Endothelial cell (in vitro differentiated cells): ENCODE results near the gene WSCD1. TPM values are rescaled to one million over a fixed set of nuclear protein-coding genes. Genes with fewer than 3 reads are reported as not detected.

Experiments
- DNase-seq: peaks from one replicate; pipeline ENCODE4 v3.0.0; 2021; ENCODE audit warnings: low spot score
- H3K27ac Mint-ChIP-seq: one replicate; pipeline ENCODE4 v1.8.0; 2021; ENCODE audit warnings: mixed read lengths, inconsistent platforms; ENCODE audit not compliant: unreplicated experiment
- H3K27me3 Mint-ChIP-seq: one replicate; pipeline ENCODE4 v1.8.0; 2021; ENCODE audit warnings: mild to moderate bottlenecking, moderate library complexity, mixed read lengths, inconsistent platforms; ENCODE audit not compliant: unreplicated experiment
- H3K36me3 Mint-ChIP-seq: one replicate; pipeline ENCODE4 v1.8.0; 2021; ENCODE audit warnings: mild to moderate bottlenecking, low read depth, mixed read lengths, inconsistent platforms; ENCODE audit not compliant: unreplicated experiment
- H3K4me1 Mint-ChIP-seq: one replicate; pipeline ENCODE4 v1.8.0; 2021; ENCODE audit warnings: mild to moderate bottlenecking, mixed read lengths, inconsistent platforms; ENCODE audit not compliant: unreplicated experiment
- H3K4me3 Mint-ChIP-seq: one replicate; pipeline ENCODE4 v1.8.0; 2021; ENCODE audit warnings: mild to moderate bottlenecking, mixed read lengths, inconsistent platforms; ENCODE audit not compliant: unreplicated experiment
- H3K9me3 Mint-ChIP-seq: one replicate; pipeline ENCODE4 v1.8.0; 2021; ENCODE audit warnings: mixed read lengths, inconsistent platforms; ENCODE audit not compliant: unreplicated experiment
- CTCF ChIP-seq: fragments of 200-600 bp; sonication (generic); IDR thresholded peaks from one replicate; pipeline ENCODE4 v1.5.0; 2021; ENCODE audit warnings: antibody characterized with exemption; ENCODE audit not compliant: unreplicated experiment
- total RNA-seq: library from RNA; stranded (reverse); fragmentation: NEBNext Ultra II Directional; extraction: Animal tissue kit (Norgen Biotek cat#: 25700); gene quantifications from one replicate; pipeline ENCODE4 v1.2.1, GENCODE V29; 2021; ENCODE audit not compliant: unreplicated experiment

WSCD1 gene
- total RNA-seq, 1 donor from 2014 or later = 43.9 TPM

DNA sequence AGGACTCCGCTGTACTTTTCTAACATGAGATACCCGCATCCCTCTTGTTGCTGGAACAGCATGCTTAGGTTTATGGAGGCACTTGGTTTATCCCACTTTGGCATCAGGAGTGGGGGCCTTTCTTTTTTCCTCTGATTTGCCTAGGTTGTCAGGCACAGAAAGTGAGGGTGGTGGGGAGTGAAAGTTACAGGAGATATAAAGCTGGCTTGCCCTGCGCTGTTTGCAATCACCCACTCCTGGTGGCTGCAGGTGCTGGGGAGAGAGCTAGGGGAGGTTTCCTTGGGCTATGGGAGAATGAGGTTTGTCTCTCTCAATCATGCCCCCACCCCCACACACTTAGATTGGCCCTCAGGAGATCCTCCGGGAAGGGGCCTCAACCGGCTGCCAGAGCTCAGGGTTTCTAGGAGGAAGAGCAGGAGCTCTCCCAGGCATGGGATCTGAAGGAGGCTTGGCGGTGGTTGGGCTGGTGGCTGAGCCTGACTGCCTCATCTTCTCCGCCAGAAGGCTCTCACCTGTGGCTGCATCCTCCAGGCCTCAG lies 1.4 kb downstream of the WSCD1 start:
- no peak overlapping the region for H3K27ac Mint-ChIP-seq
- H3K9me3 Mint-ChIP-seq = no peaks in the 10 kb centered on the region
- H3K27me3 Mint-ChIP-seq = peaks cover 12% of the 10 kb centered on the region
- DNase-seq = no peak
- H3K36me3 Mint-ChIP-seq = peaks cover 8% of the 10 kb centered on the region
- no peak for TF ChIP-seq CTCF
- peaks cover 10% of the 10 kb centered on the region for H3K4me1 Mint-ChIP-seq
- peak overlapping the region; percentile 87 for H3K4me3 Mint-ChIP-seq

GRCh38 chr17:6072157-6072556 lies 2.0 kb downstream of the WSCD1 start:
- no peak for DNase-seq
- TF ChIP-seq CTCF = no peak
- H3K9me3 Mint-ChIP-seq = no peaks in the 10 kb centered on the region
- peak overlapping the region; percentile 56 for H3K4me3 Mint-ChIP-seq
- H3K27me3 Mint-ChIP-seq = peaks cover 12% of the 10 kb centered on the region
- H3K36me3 Mint-ChIP-seq = peaks cover 8% of the 10 kb centered on the region
- H3K4me1 Mint-ChIP-seq = peaks cover 10% of the 10 kb centered on the region
- no peak overlapping the region for H3K27ac Mint-ChIP-seq

DNA sequence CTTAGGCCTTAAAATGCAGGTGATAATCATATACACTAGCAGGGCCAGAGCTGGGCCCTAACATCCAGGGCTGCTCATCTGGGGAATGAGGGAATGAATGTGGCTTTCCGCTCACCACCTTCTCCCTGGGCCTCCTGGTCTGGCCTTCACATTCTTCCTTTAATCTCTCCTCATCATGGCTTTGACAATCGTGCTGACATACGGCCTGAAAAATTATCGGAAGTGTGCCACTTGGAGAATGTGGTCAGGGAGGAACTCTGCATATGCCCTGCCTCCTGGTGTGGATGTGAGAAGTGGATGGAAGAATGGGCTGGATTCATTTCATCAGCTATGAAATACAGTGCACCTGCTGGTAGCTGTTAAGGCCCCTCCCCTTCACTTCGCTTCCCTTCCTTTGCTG lies 2.4 kb downstream of the WSCD1 start:
- H3K27me3 Mint-ChIP-seq = peaks cover 12% of the 10 kb centered on the region
- H3K27ac Mint-ChIP-seq = no peak overlapping the region
- H3K36me3 Mint-ChIP-seq = peaks cover 8% of the 10 kb centered on the region
- no peaks in the 10 kb centered on the region for H3K9me3 Mint-ChIP-seq
- no peak overlapping the region for H3K4me3 Mint-ChIP-seq
- peaks cover 10% of the 10 kb centered on the region for H3K4me1 Mint-ChIP-seq
- TF ChIP-seq CTCF = no peak
- DNase-seq = no peak

- no peaks in the 10 kb centered on the region for H3K9me3 Mint-ChIP-seq
- DNase-seq = no peak
- H3K36me3 Mint-ChIP-seq = peaks cover 15% of the 10 kb centered on the region
- H3K27ac Mint-ChIP-seq = no peak overlapping the region
- H3K4me1 Mint-ChIP-seq = peaks cover 17% of the 10 kb centered on the region
- no peak overlapping the region for H3K4me3 Mint-ChIP-seq
- H3K27me3 Mint-ChIP-seq = peaks cover 14% of the 10 kb centered on the region
- no peak for TF ChIP-seq CTCF
Observed at GRCh38 chr17:6073620-6074019, 3.4 kb downstream of the WSCD1 start.

GRCh38 chr17:6075050-6075449 lies 4.9 kb downstream of the WSCD1 start:
- peaks cover 9% of the 10 kb centered on the region for H3K36me3 Mint-ChIP-seq
- H3K27ac Mint-ChIP-seq = no peak overlapping the region
- DNase-seq = no peak
- TF ChIP-seq CTCF = no peak
- H3K27me3 Mint-ChIP-seq = peaks cover 5% of the 10 kb centered on the region
- H3K9me3 Mint-ChIP-seq = no peaks in the 10 kb centered on the region
- no peak overlapping the region for H3K4me3 Mint-ChIP-seq
- H3K4me1 Mint-ChIP-seq = peaks cover 7% of the 10 kb centered on the region
